NCI-H748 (cell line): ENCODE data around the gene GRHPR.
"Not testable (repeated sequence)": the region's sequence is repeated elsewhere in the genome, so short reads cannot be mapped to it uniquely, and the experiment has no call there.

Experiments used
- DNase-seq: peaks from one replicate; lab custom pipeline; 2025; ENCODE audit not compliant: unreplicated experiment; lab: John Stamatoyannopoulos, UW

The GRHPR gene

GRCh38 chr9:37444890-37445289 lies 22.4 kb downstream of the GRHPR start:
- DNase-seq: no peak

GRCh38 chr9:37445832-37446231 lies 23.3 kb downstream of the GRHPR start:
- DNase-seq: no peak

GRCh38 chr9:37446401-37446800 lies 23.9 kb downstream of the GRHPR start:
- DNase-seq: no peak

- DNase-seq: no peak
Measured at GRCh38 chr9:37447111-37447510, 24.6 kb downstream of the GRHPR start.

- no peak for DNase-seq
Measured at GRCh38 chr9:37449862-37450632, 27.6 kb downstream of the GRHPR start.

DNA sequence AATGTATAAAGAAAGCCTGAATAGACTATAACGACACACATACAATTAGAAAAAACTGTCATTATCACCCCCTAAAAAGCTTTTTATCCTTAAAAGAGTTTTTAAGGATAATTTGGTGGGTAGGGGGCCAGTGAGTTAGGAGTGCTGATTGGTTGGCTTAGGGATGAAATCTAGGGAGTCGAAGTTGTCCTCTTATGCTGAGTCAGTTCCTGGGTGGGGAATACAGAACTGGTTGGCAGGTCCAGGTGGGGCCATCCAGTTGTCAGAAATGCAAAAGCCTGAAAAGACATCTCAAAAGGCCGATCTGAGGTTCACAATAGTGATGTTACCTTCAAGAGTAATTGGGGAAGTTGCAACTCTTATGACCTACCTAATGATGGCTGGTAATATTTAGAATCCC lies 29.1 kb downstream of the GRHPR start:
- DNase-seq: no peak

DNA sequence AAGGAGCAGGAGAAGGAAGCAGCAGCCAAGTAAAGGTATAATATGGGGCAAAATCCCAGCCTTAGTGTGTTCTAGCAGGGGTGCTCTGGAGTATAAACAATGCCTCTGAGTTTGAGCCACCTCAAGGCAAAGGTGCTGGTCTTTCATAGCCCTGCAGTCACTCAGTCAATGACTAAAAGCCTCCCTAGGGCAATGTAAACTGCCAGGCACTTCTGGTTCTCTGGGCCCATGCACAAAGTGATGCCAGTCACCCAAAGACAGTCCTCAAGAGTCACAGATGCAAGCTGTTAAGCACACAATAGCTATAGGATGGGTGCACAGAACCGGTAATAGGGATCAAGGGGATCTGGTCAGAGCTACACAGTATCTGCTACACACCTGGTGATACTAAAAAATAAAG lies 30.1 kb downstream of the GRHPR start:
- DNase-seq: no peak

GRCh38 chr9:37453827-37454226 lies 31.3 kb downstream of the GRHPR start:
- no peak for DNase-seq

GRCh38 chr9:37454238-37454637 lies 31.7 kb downstream of the GRHPR start:
- DNase-seq: no peak

DNA sequence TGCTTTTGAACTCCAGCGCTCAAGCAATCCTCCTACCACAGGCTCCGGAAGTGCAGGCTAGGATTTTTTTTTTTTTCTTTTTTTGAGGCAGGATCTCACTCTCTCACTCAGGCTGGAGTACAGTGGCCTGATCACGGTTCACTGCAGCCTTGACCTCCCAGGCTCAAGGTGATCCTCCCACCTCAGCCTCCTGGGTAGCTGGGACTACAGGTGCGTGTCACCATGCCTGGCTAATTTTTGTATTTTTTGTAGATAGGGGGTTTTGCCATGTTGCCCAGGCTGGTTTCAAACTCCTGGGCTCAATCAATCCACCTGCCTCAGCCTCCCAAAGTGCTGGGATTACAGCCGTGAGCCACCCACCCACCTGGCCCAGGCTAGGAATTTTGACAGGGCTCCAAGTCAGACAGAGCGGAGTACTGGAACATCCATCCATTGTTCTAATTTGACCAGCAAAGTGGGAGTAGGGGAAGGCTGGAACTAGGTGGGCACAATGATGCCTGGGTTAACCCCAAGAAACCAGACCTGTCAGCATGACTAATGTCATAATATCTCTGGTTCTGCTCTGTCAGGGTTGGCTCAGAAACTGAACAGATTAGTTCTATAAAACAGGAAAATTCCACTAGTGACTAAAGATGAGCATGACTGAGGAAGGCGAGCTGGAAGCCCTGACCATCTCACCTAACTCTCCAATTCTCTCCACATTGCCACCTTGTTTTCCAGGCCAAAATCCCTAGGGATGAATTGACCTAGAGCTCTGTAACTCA lies 33.6 kb downstream of the GRHPR start:
- no peak for DNase-seq

DNA sequence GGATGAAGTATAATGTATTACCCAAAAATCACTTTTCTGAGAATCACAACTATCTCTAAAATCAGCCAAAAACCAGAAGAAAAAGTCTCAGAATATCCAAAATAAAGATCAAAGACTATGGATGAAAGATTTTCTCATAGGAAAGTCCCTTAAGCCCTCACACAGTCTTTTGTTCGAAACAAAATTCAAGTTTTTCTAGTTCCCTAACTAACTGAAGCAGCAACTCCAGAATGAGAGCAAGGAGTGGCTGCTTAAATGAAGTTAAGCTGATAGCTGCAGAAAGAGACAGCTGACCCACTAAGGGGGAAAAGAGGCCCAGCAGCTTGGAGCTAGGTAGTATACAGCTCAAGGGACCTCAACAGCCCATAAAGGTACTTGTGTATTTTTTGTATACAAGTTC lies 34.3 kb downstream of the GRHPR start:
- no peak for DNase-seq

- no peak for DNase-seq
Measured at GRCh38 chr9:37464006-37464405, 41.5 kb downstream of the GRHPR start.

DNA sequence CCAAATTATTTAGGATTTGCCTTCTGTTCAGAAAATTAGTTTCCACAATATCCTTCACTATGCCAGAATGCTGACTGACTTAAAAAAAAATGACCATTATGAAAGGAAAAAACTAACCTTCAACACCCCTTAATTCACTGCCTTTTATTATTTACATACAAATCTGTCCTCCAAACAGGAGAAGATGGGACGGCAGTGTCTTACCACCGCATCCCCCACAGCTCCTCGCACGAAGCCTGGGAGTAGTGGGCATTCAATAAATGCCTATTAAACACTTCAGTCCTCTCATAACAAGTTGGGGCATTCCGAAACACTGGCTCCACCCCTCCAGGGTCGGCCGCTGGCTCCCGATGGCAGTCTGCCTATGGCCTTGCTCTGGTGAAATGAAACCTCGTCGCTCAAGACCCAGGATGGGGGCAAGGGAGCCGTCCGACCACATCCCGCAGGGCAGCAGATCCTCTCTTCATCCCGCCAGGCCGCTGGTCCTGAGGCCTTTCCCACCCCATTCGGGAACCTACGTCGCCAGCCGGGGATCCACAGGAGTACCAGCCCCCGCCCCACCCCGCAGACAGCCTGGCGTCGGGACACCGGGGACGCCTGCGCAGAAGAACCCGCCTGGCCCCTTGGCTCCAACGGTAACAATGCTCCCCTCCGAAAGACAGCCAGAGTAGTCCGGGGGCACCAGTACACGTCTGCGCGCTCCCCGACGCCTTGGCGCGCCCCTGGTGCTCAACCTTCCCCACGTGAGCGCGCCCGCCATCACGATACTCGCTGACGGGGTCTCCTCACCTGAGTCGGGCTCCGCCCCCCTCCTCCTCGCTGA lies 42.1 kb downstream of the GRHPR start:
- no peak for DNase-seq

DNA sequence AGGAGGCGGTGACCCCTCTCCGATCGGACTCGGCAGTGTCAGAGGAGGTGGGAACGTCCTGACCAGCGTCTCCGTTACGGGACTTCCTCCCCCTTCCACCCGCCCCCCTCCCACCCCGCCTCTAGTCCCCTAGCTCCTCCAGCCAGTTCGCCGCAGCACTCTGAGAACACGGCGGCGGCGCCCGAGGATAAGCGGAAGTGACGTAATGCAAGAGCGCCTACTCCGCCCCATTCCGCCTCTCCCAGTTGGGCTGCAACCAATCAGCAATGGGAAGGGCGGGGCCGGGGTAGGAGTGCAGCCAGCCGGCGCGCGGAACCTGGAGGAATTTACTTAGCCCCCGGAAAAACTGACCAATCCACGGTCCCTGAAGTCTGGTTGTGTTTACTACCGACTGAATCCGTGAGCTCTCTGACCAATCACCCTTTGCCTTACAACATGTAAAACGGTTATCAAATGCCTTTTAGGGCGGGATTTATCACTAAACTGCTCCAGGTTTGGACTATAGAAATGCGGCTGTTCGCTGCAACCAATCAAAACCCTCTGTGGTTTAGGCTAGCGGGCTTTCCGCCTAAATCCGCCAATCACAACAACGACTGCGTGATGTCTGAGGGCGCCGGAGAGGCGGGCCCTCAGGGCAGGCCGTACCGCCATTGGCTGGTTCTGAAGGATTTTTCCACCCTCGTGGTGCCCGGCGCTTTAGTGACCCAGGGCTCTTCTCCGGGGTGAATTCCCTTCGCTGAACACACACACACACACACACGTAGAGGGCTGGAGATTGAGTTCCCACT lies 42.9 kb downstream of the GRHPR start, which contains the start of gene ZBTB5:
TSS of gene ZBTB5 (minus strand) at position 202 of the 788 bp plus-strand sequence. CDS start 22,899 bp downstream, outside the sequence.
- peak; percentile 100 for DNase-seq

DNA sequence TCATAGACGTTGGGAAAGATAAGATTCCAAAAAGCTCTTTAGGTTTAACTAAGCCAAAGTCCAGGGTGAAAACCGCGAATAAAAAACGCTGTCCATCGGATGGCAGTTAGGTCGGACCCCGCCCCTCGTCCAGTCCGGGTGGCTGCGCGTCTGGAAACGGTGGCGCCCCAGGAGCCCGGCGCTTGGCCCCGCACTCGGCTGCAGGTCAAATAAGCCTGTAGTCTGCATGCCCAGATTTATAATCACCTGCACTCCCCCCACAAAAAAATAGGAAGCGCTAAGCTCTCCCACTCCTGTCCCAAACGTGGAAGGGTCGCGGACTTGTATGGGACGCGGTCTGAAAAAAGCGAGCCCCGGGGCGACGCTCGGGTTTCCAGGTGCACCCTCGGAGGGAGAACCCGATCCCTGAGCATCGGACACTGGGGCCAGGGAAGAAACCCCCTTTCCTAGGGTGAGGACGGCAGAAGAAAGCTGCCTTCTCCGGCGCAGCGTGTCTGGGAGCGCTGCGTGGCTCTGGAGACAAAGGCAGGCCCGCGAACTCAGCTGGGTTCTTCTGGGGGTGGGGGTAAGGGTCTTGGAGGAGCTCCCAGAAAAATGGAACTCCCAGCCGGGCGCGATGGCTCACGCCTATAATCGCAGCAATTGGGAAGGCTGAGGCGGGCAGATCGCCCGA lies 43.7 kb downstream of the GRHPR start:
- peak; percentile 60 for DNase-seq

DNA sequence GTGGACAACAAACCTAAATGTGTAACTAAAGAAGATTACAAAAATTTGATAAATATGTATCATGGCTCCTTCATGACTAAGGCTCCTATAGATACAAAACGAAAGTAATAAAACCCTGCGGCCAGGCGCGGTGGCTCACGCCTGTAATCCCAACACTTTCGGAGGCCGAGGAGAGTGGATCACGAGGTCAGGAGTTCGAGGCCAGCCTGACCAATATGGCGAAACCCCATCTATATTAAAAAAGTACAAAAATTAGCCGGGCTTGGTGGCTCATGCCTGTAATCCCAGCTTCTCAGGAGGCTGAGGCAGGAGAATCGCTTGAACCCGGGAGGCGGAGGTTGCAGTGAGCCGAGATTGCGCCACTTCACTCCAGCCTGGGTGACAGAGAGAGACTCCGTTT lies 45.0 kb downstream of the GRHPR start:
- DNase-seq: not testable (repeated sequence)

GRCh38 chr9:37468620-37469019 lies 46.1 kb downstream of the GRHPR start:
- no peak for DNase-seq

GRCh38 chr9:37471942-37472684 lies 49.6 kb downstream of the GRHPR start:
- DNase-seq: no peak

DNA sequence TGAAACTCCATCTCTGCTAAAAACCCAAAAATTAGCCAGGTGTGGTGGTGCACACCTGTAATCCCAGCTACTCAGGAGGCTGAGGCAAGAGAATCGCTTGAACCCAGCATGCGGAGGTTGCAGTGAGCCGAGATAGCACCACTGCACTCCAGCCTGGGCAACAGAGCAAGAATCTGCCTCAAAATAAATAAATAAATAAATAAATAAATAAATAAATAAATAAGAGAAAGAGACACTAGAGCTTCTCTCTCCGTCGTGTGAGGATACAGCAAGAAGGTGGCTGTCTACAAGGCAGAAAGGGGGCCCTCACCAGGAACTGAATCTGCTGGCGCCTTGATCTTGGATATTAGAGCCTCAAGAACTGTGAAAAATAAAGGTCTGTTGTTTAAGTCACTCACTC lies 51.5 kb downstream of the GRHPR start:
- DNase-seq: not testable (repeated sequence)
